Aorta (tissue), 5 donors: ENCODE measurements around the gene CTNNA2. TPM values are rescaled to one million over a fixed set of nuclear protein-coding genes. Genes with fewer than 3 reads are reported as not detected.
"Not testable (repeated sequence)": the region's sequence is repeated elsewhere in the genome, so short reads cannot be mapped to it uniquely, and the experiment has no call there.

Source experiments
- ATAC-seq: fragments of 200-7000 bp; cut with Tn5 transposase; one replicate; pipeline ENCODE4 v1.9.1; 2022; ENCODE audit warnings: moderate library complexity; ENCODE audit not compliant: low FRiP score
- DNase-seq, 2 donors: peaks; one replicate each; pipeline ENCODE4 v3.0.0-alpha.2; 2020
- H3K27ac ChIP-seq, 2 donors: one replicate each; pipeline ENCODE4 v1.5.1; 2013; ENCODE audit warnings: low read length in 2 of 2, mild to moderate bottlenecking in 2 of 2, moderate library complexity in 2 of 2, control low read depth in 1 of 2, inconsistent platforms in 1 of 2, low read depth in 1 of 2
- H3K27me3 ChIP-seq, 2 donors: one replicate each; pipeline ENCODE4 v1.6.1; 2013; ENCODE audit warnings: control low read depth in 1 of 2, low read length in 1 of 2, mild to moderate bottlenecking in 1 of 2, moderate library complexity in 1 of 2; ENCODE audit not compliant: insufficient read depth in 2 of 2, control insufficient read depth in 1 of 2
- H3K36me3 ChIP-seq, 2 donors: one replicate each; pipeline ENCODE4 v1.6.1; 2013; ENCODE audit warnings: control low read depth in 1 of 2, low read length in 1 of 2, mild to moderate bottlenecking in 1 of 2; ENCODE audit not compliant: insufficient read depth in 2 of 2, control insufficient read depth in 1 of 2
- H3K4me1 ChIP-seq, 2 donors: one replicate each; pipeline ENCODE4 v1.6.1; 2013; ENCODE audit warnings: low read length in 2 of 2, control low read depth in 1 of 2, mild to moderate bottlenecking in 1 of 2, moderate library complexity in 1 of 2; ENCODE audit not compliant: insufficient read depth in 2 of 2, control insufficient read depth in 1 of 2
- H3K4me3 ChIP-seq, 2 donors: one replicate each; pipeline ENCODE4 v1.5.1; 2013; ENCODE audit warnings: low read length in 2 of 2, control low read depth in 1 of 2, mild to moderate bottlenecking in 1 of 2
- H3K9me3 ChIP-seq: one replicate; pipeline ENCODE4 v1.6.1; 2013; ENCODE audit warnings: mild to moderate bottlenecking, low read length; ENCODE audit not compliant: control insufficient read depth
- WGBS, 2 donors: extraction: QIAGEN DNeasy Blood & Tissue Kit; methylation state at CpG; one replicate each; pipeline ENCODE4 v1.1.7; 2013; 5-methylcytosine and 5-hydroxymethylcytosine counted together
- intact Hi-C, 2 donors: fragments of 100-400 bp; cut with DNase I; formaldehyde crosslinking; loops; one replicate each; pipeline versions ENCODE4 v1.14.2 to v1.15.0; 2022
- polyA plus RNA-seq, 2 donors: library from polyadenylated mRNA; stranded (reverse); fragments of 200-250 nt; gene quantifications; one replicate each; pipeline ENCODE4 v1.2.3, GENCODE V29; 2013
- total RNA-seq, 2 donors: library from RNA; stranded (reverse); fragmentation: NEBNext Ultra II Directional; extraction: Animal tissue kit (Norgen Biotek cat#: 25700); gene quantifications; one replicate each; pipeline ENCODE4 v1.2.1, GENCODE V29; 2021
- donor health status: healthy with polysubstance abuse.
- donor health status: Bipolar disorder and iron deficiency.
- donor health status: DM: no; HTN: no; CAD: no.
- donor health status: DM: no; HTN: no; CAD: no.
- donor health status: DM: yes; HTN: yes; CAD: no.

CTNNA2 gene
- total and polyA plus RNA-seq, 4 donors: 0.05 to 0.12 TPM; not detected in 2

- no peak overlapping the region for H3K4me3 ChIP-seq
- DNase-seq (no peak), ATAC-seq (no peak)
- no peak overlapping the region for H3K27ac ChIP-seq
- peaks cover 1% of the 10 kb centered on the region for H3K9me3 ChIP-seq
- WGBS, 2 donors: 70 to 82% methylated on average over 1 of the region's 1 CpG
- no peaks in the 10 kb centered on the region for H3K36me3 ChIP-seq
- intact Hi-C loops: no loop called here
- H3K4me1 ChIP-seq: no peaks in the 10 kb centered on the region
- H3K27me3 ChIP-seq: no peaks in the 10 kb centered on the region
Measured at GRCh38 chr2:80075719-80076118, 562.9 kb downstream of the CTNNA2 start.

GRCh38 chr2:80078290-80079036, 565.6 kb downstream of the CTNNA2 start:
- intact Hi-C loops: no loop called here
- H3K36me3 ChIP-seq: no peaks in the 10 kb centered on the region
- H3K4me3 ChIP-seq: no peak overlapping the region
- no peaks in the 10 kb centered on the region for H3K27me3 ChIP-seq
- DNase-seq: no peak
- no peak for ATAC-seq
- no peak overlapping the region for H3K27ac ChIP-seq
- H3K4me1 ChIP-seq: no peaks in the 10 kb centered on the region
- peaks cover 1% of the 10 kb centered on the region for H3K9me3 ChIP-seq
- WGBS, 2 donors: 89 to 91% methylated on average over 6 of the region's 6 CpGs

GRCh38 chr2:80080957-80081356, 568.1 kb downstream of the CTNNA2 start:
- 13 to 25% methylated on average over 9 of the region's 9 CpGs for WGBS, 2 donors
- no peak for ATAC-seq

GRCh38 chr2:80086831-80087230, 574.0 kb downstream of the CTNNA2 start:
- Histone ChIP-seq H3K27ac (no peak overlapping the region), H3K9me3 (no peaks in the 10 kb centered on the region), H3K4me3 (no peak overlapping the region), H3K4me1 (no peaks in the 10 kb centered on the region), H3K27me3 (no peaks in the 10 kb centered on the region), H3K36me3 (no peaks in the 10 kb centered on the region)
- ATAC-seq: no peak
- DNase-seq: no peak
- 31 to 32% methylated on average over 2 of the region's 2 CpGs for WGBS, 2 donors
- intact Hi-C loops: no loop called here

More at GRCh38 chr2:80080957-80081356, 568.1 kb downstream of the CTNNA2 start:
- Histone ChIP-seq H3K36me3 (no peaks in the 10 kb centered on the region), H3K27ac (no peak overlapping the region), H3K9me3 (peaks cover 1% of the 10 kb centered on the region), H3K4me1 (no peaks in the 10 kb centered on the region), H3K4me3 (no peak overlapping the region), H3K27me3 (no peaks in the 10 kb centered on the region)
- intact Hi-C loops: no loop called here
- DNase-seq: no peak

GRCh38 chr2:80091237-80091636, 578.4 kb downstream of the CTNNA2 start:
- Histone ChIP-seq H3K27ac (no peak overlapping the region), H3K9me3 (peaks cover 2% of the 10 kb centered on the region), H3K27me3 (no peaks in the 10 kb centered on the region), H3K4me1 (no peaks in the 10 kb centered on the region), H3K4me3 (no peak overlapping the region), H3K36me3 (no peaks in the 10 kb centered on the region)
- intact Hi-C loops: no loop called here
- WGBS, 2 donors: 55 to 59% methylated on average over 4 of the region's 4 CpGs
- ATAC-seq (no peak), DNase-seq (no peak)

- H3K4me3 ChIP-seq: no peak overlapping the region
- H3K36me3 ChIP-seq: no peaks in the 10 kb centered on the region
- ATAC-seq: no peak
- intact Hi-C loops: no loop called here
- H3K4me1 ChIP-seq: no peaks in the 10 kb centered on the region
- peaks cover 2% of the 10 kb centered on the region for H3K9me3 ChIP-seq
- no peak for DNase-seq
- no peaks in the 10 kb centered on the region for H3K27me3 ChIP-seq
- no peak overlapping the region for H3K27ac ChIP-seq
Measured at GRCh38 chr2:80092474-80092873, 579.6 kb downstream of the CTNNA2 start.

- H3K36me3 ChIP-seq, intact Hi-C loops, H3K9me3 ChIP-seq, ATAC-seq, H3K4me1 ChIP-seq, H3K27me3 ChIP-seq, H3K4me3 ChIP-seq, H3K27ac ChIP-seq, DNase-seq: not testable (repeated sequence)
- WGBS, 2 donors: 84 to 85% methylated on average over 12 of the region's 12 CpGs
Measured at GRCh38 chr2:80098503-80098902, 585.7 kb downstream of the CTNNA2 start.

GRCh38 chr2:80102026-80102425, 589.2 kb downstream of the CTNNA2 start:
- no peaks in the 10 kb centered on the region for H3K27me3 ChIP-seq
- no peaks in the 10 kb centered on the region for H3K9me3 ChIP-seq
- no peak overlapping the region for H3K27ac ChIP-seq
- ATAC-seq: no peak
- H3K4me1 ChIP-seq: no peaks in the 10 kb centered on the region
- DNase-seq: no peak
- H3K4me3 ChIP-seq: no peak overlapping the region
- no peaks in the 10 kb centered on the region for H3K36me3 ChIP-seq
- intact Hi-C loops: no loop called here
- WGBS, 2 donors: 91 to 96% methylated on average over 1 of the region's 1 CpG

- intact Hi-C loops: no loop called here
- no peaks in the 10 kb centered on the region for H3K36me3 ChIP-seq
- WGBS, 2 donors: 31 to 40% methylated on average over 7 of the region's 7 CpGs
- ATAC-seq (no peak), DNase-seq (no peak)
- no peaks in the 10 kb centered on the region for H3K9me3 ChIP-seq
- no peaks in the 10 kb centered on the region for H3K4me1 ChIP-seq
- no peaks in the 10 kb centered on the region for H3K27me3 ChIP-seq
- H3K27ac ChIP-seq: no peak overlapping the region
- no peak overlapping the region for H3K4me3 ChIP-seq
Measured at GRCh38 chr2:80105015-80105640, 592.3 kb downstream of the CTNNA2 start.
